Glomerular endothelial cell (primary cell): ENCODE results near the gene DPYD. TPM values are rescaled to one million over a fixed set of nuclear protein-coding genes. Genes with fewer than 3 reads are reported as not detected.

Experiments used
- DNase-seq: peaks from one replicate; pipeline ENCODE4 v3.0.0-alpha.2; 2011; ENCODE audit warnings: low read depth, low spot score; ENCODE audit errors: extremely low read depth
- total RNA-seq: library from RNA; depleted of rRNA; stranded (reverse); fragments of >200 nt; gene quantifications from 2 replicates; pipeline ENCODE4 v1.2.3, GENCODE V29; 2015

Gene DPYD
- total RNA-seq = 3.1 and 6.4 TPM in 2 replicates

- DNase-seq = no peak
These were observed at the start of gene DPYD for GRCh38 chr1:97920832-97921571. Gene DPYD (minus strand): TSS chr1:97921034. CDS start chr1:97920922, 112 bp downstream.

GRCh38 chr1:97960470-97960869, 39.6 kb upstream of the DPYD start:
- no peak for DNase-seq

GRCh38 chr1:97947695-97948094, 26.9 kb upstream of the DPYD start:
- no peak for DNase-seq

- DNase-seq = peak; percentile 56
These were observed 22.5 kb upstream of the DPYD start for GRCh38 chr1:97943354-97943753.

- no peak for DNase-seq
These were observed 21.6 kb upstream of the DPYD start for GRCh38 chr1:97942161-97943123.

GRCh38 chr1:97938285-97938642, 17.4 kb upstream of the DPYD start:
- no peak for DNase-seq

- no peak for DNase-seq
These were observed 16.1 kb upstream of the DPYD start for GRCh38 chr1:97936976-97937375.

- DNase-seq = no peak
These were observed 13.7 kb upstream of the DPYD start for GRCh38 chr1:97934491-97934890.

GRCh38 chr1:97929874-97930851, 9.3 kb upstream of the DPYD start:
- no peak for DNase-seq

GRCh38 chr1:97926017-97926708, 5.3 kb upstream of the DPYD start:
- DNase-seq = no peak

- no peak for DNase-seq
These were observed 4.3 kb upstream of the DPYD start for GRCh38 chr1:97925151-97925550.

GRCh38 chr1:97923811-97924210, 3.0 kb upstream of the DPYD start:
- DNase-seq = no peak

- DNase-seq = no peak
These were observed 480 bp downstream of the DPYD start for GRCh38 chr1:97920276-97920831.

- DNase-seq = no peak
These were observed 1.1 kb downstream of the DPYD start for GRCh38 chr1:97919585-97920261.

GRCh38 chr1:97918961-97919360, 1.9 kb downstream of the DPYD start:
- DNase-seq = no peak

- DNase-seq = no peak
These were observed 7.2 kb downstream of the DPYD start for GRCh38 chr1:97913506-97914139.

GRCh38 chr1:97911266-97912215, 9.3 kb downstream of the DPYD start:
- DNase-seq = no peak

- DNase-seq = no peak
These were observed 11.6 kb downstream of the DPYD start for GRCh38 chr1:97909266-97909665.
